WTC11 (cell line): Measurements from ENCODE around the gene PDCD1LG2. TPM values are rescaled to one million over a fixed set of nuclear protein-coding genes. Genes with fewer than 3 reads are reported as not detected.

Experiments used
- ATAC-seq: fragments of 200-7000 bp; cut with Tn5 transposase; 2 replicates; pipeline ENCODE4 v1.10.0; 2021; ENCODE audit warnings: mild to moderate bottlenecking, moderate library complexity
- CTCF ChIA-PET: fragments of 300-600 bp; sonication (Branson Sonifier 250); formaldehyde crosslinking; loops from one replicate; lab custom pipeline; 2021; ENCODE audit warnings: antibody characterized with exemption; lab: Charles Lee
- POLR2A ChIA-PET: fragments of 350-600 bp; sonication (Branson Sonifier 250); formaldehyde crosslinking; loops from one replicate; lab custom pipeline; 2021; ENCODE audit warnings: antibody characterized with exemption; lab: Charles Lee
- DNase-seq: peaks from one replicate; pipeline ENCODE4 v3.0.0; 2021; ENCODE audit warnings: low spot score
- H3K27ac Mint-ChIP-seq: 2 replicates; pipeline ENCODE4 v1.8.0; 2021; ENCODE audit warnings: mixed read lengths
- H3K27me3 Mint-ChIP-seq: 2 replicates; pipeline ENCODE4 v1.8.0; 2021; ENCODE audit warnings: low read depth, mild to moderate bottlenecking, moderate library complexity, mixed read lengths
- H3K36me3 Mint-ChIP-seq: 2 replicates; pipeline ENCODE4 v1.8.0; 2021; ENCODE audit warnings: mixed read lengths
- H3K4me1 Mint-ChIP-seq: 2 replicates; pipeline ENCODE4 v1.8.0; 2022; ENCODE audit warnings: mixed read lengths
- H3K4me3 Mint-ChIP-seq: 2 replicates; pipeline ENCODE4 v1.8.0; 2021; ENCODE audit warnings: mild to moderate bottlenecking, moderate library complexity, mixed read lengths
- H3K9me3 Mint-ChIP-seq: 2 replicates; pipeline ENCODE4 v1.8.0; 2021; ENCODE audit warnings: mixed read lengths
- ATF1 ChIP-seq: sonication (generic); formaldehyde crosslinking; IDR thresholded peaks from 2 replicates; pipeline ENCODE4 v1.8.1; 2023; ENCODE audit warnings: mild to moderate bottlenecking, moderate library complexity, missing genetic modification reagents
- CREM ChIP-seq: sonication (generic); formaldehyde crosslinking; IDR thresholded peaks from 2 replicates; pipeline ENCODE4 v1.8.1; 2022; ENCODE audit warnings: mild to moderate bottlenecking, missing genetic modification reagents, moderate library complexity
- CTCF ChIP-seq: fragments of 200-600 bp; IDR thresholded peaks from 2 replicates; pipeline ENCODE4 v1.8.0; 2022; ENCODE audit warnings: antibody characterized with exemption
- E2F4 ChIP-seq: sonication (generic); formaldehyde crosslinking; IDR thresholded peaks from 2 replicates; pipeline ENCODE4 v1.8.1; 2022; ENCODE audit warnings: low read depth, mild to moderate bottlenecking, moderate library complexity, missing genetic modification reagents, borderline replicate concordance
- HMGA2 ChIP-seq: fragments of 250-450 bp; sonication (Bioruptor Pico); IDR thresholded peaks from 2 replicates; pipeline ENCODE4 v1.4.0; 2021; ENCODE audit warnings: mild to moderate bottlenecking, moderate library complexity
- IRF1 ChIP-seq: sonication (generic); formaldehyde crosslinking; IDR thresholded peaks from 2 replicates; pipeline ENCODE4 v1.8.0; 2023; ENCODE audit warnings: missing genetic modification reagents
- JAZF1 ChIP-seq: fragments of 250-450 bp; sonication (Bioruptor Pico); IDR thresholded peaks from 2 replicates; pipeline ENCODE4 v1.9.0; 2021; ENCODE audit warnings: moderate library complexity, mild to moderate bottlenecking, inconsistent platforms
- JUN ChIP-seq: sonication (generic); formaldehyde crosslinking; IDR thresholded peaks from 2 replicates; pipeline ENCODE4 v1.8.0; 2023; ENCODE audit warnings: mild to moderate bottlenecking, missing genetic modification reagents
- KAT7 ChIP-seq: sonication (generic); formaldehyde crosslinking; IDR thresholded peaks from 2 replicates; pipeline ENCODE4 v1.8.1; 2023; ENCODE audit warnings: missing genetic modification reagents, mild to moderate bottlenecking, borderline replicate concordance
- NFYB ChIP-seq: sonication (generic); formaldehyde crosslinking; conservative IDR thresholded peaks from 2 replicates; pipeline ENCODE4 v1.8.0; 2022; ENCODE audit warnings: low read depth, missing genetic modification reagents
- OVOL2 ChIP-seq: fragments of 250-450 bp; sonication (Bioruptor Pico); IDR thresholded peaks from 2 replicates; pipeline ENCODE4 v1.9.0; 2021; ENCODE audit warnings: mild to moderate bottlenecking, borderline replicate concordance
- PREB ChIP-seq: sonication (generic); formaldehyde crosslinking; IDR thresholded peaks from 2 replicates; pipeline ENCODE4 v1.8.1; 2022; ENCODE audit warnings: mild to moderate bottlenecking, missing genetic modification reagents, moderate library complexity, borderline replicate concordance
- SOX15 ChIP-seq: fragments of 250-450 bp; sonication (Bioruptor Pico); IDR thresholded peaks from 2 replicates; pipeline ENCODE4 v1.9.0; 2021; ENCODE audit warnings: mild to moderate bottlenecking
- TCF7 ChIP-seq: sonication (generic); formaldehyde crosslinking; IDR thresholded peaks from 2 replicates; pipeline ENCODE4 v1.8.0; 2022; ENCODE audit warnings: mild to moderate bottlenecking, low read depth, missing genetic modification reagents, moderate library complexity
- TEAD1 ChIP-seq: sonication (generic); formaldehyde crosslinking; IDR thresholded peaks from 2 replicates; pipeline ENCODE4 v1.8.0; 2022; ENCODE audit warnings: mild to moderate bottlenecking, missing genetic modification reagents
- TEAD4 ChIP-seq: sonication (generic); formaldehyde crosslinking; IDR thresholded peaks from 2 replicates; pipeline ENCODE4 v1.8.0; 2022; ENCODE audit warnings: mild to moderate bottlenecking, missing genetic modification reagents
- TP53 ChIP-seq: sonication (generic); formaldehyde crosslinking; IDR thresholded peaks from 2 replicates; pipeline ENCODE4 v1.8.1; 2023; ENCODE audit warnings: mild to moderate bottlenecking, missing genetic modification reagents
- ZNF138 ChIP-seq: sonication (generic); formaldehyde crosslinking; conservative IDR thresholded peaks from 2 replicates; pipeline ENCODE4 v1.8.1; 2022; ENCODE audit warnings: mild to moderate bottlenecking, moderate library complexity, missing genetic modification reagents
- ZNF263 ChIP-seq: sonication (generic); formaldehyde crosslinking; IDR thresholded peaks from 2 replicates; pipeline ENCODE4 v1.8.1; 2022; ENCODE audit warnings: low read depth, mild to moderate bottlenecking, moderate library complexity, missing genetic modification reagents
- total RNA-seq: library from RNA; stranded (reverse); gene quantifications from 3 replicates; pipeline ENCODE4 v1.2.3, GENCODE V29; 2021
- TF ChIP-seq, protein P1 (sequence below): fragments of 250-450 bp; sonication (Bioruptor Pico); IDR thresholded peaks from 2 replicates; pipeline ENCODE4 v1.9.0; 2021; ENCODE audit warnings: mild to moderate bottlenecking
- TF ChIP-seq, protein P2 (sequence below): sonication (generic); formaldehyde crosslinking; IDR thresholded peaks from 2 replicates; pipeline ENCODE4 v1.8.1; 2023; ENCODE audit warnings: mild to moderate bottlenecking, missing genetic modification reagents

Gene PDCD1LG2
- total RNA-seq, 1 experiment from 2014 or later = not detected

- no peaks in the 10 kb centered on the region; the same call in 1 of the 2 replicates for H3K27me3 Mint-ChIP-seq
- POLR2A ChIA-PET = no interaction called here
- H3K36me3 Mint-ChIP-seq = no peaks in the 10 kb centered on the region
- TF ChIP-seq TP53 (CRISPR knock-in tag) = no peak
- TF ChIP-seq HMGA2 (CRISPR knock-in tag) = no peak
- TF ChIP-seq CTCF = no peak
- no peak for TF ChIP-seq ZNF138
- no peak for TF ChIP-seq ATF1
- no peak for TF ChIP-seq TEAD1 (CRISPR knock-in tag)
- TF ChIP-seq NFYB (CRISPR knock-in tag) = no peak
- TF ChIP-seq TEAD4 (CRISPR knock-in tag) = no peak
- no peak for TF ChIP-seq CREM (CRISPR knock-in tag)
- TF ChIP-seq E2F4 = no peak
- no peak for TF ChIP-seq SOX15 (CRISPR knock-in tag)
- TF ChIP-seq, protein P1, sequence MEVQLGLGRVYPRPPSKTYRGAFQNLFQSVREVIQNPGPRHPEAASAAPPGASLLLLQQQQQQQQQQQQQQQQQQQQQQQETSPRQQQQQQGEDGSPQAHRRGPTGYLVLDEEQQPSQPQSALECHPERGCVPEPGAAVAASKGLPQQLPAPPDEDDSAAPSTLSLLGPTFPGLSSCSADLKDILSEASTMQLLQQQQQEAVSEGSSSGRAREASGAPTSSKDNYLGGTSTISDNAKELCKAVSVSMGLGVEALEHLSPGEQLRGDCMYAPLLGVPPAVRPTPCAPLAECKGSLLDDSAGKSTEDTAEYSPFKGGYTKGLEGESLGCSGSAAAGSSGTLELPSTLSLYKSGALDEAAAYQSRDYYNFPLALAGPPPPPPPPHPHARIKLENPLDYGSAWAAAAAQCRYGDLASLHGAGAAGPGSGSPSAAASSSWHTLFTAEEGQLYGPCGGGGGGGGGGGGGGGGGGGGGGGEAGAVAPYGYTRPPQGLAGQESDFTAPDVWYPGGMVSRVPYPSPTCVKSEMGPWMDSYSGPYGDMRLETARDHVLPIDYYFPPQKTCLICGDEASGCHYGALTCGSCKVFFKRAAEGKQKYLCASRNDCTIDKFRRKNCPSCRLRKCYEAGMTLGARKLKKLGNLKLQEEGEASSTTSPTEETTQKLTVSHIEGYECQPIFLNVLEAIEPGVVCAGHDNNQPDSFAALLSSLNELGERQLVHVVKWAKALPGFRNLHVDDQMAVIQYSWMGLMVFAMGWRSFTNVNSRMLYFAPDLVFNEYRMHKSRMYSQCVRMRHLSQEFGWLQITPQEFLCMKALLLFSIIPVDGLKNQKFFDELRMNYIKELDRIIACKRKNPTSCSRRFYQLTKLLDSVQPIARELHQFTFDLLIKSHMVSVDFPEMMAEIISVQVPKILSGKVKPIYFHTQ = no peak
- TF ChIP-seq KAT7 (CRISPR knock-in tag) = no peak
- no peak for TF ChIP-seq PREB
- TF ChIP-seq, protein P2, sequence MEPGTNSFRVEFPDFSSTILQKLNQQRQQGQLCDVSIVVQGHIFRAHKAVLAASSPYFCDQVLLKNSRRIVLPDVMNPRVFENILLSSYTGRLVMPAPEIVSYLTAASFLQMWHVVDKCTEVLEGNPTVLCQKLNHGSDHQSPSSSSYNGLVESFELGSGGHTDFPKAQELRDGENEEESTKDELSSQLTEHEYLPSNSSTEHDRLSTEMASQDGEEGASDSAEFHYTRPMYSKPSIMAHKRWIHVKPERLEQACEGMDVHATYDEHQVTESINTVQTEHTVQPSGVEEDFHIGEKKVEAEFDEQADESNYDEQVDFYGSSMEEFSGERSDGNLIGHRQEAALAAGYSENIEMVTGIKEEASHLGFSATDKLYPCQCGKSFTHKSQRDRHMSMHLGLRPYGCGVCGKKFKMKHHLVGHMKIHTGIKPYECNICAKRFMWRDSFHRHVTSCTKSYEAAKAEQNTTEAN (CRISPR knock-in tag) = no peak
- H3K4me1 Mint-ChIP-seq = peaks cover 29% of the 10 kb centered on the region
- DNase-seq (no peak), ATAC-seq (no peak; the same call in 1 of the 2 replicates)
- CTCF ChIA-PET = no interaction called here
- no peaks in the 10 kb centered on the region for H3K9me3 Mint-ChIP-seq
- H3K27ac Mint-ChIP-seq = no peak overlapping the region; the same call in 1 of the 2 replicates
- no peak overlapping the region for H3K4me3 Mint-ChIP-seq
These were observed 8.6 kb downstream of the PDCD1LG2 start for GRCh38 chr9:5518937-5519319.

DNA sequence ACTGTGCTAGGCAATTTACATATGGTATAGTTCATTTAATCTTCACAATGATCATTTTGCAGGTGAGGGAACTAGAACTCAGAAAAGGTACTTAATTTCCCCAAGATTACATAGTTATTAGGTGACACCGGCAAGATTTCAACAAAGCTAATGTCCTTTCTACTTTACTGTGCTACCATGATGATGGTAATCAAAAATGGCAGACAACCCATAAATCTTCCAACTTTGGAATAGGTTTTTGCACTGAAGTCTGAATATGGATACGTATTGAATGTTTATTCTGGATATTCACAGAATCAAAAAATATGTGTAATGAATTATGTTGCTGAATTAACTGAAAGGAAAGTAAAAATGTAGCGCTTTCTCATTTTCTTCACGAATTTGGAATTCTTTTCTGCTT, 13.8 kb downstream of the PDCD1LG2 start:
- no peak for TF ChIP-seq IRF1 (CRISPR knock-in tag)
- TF ChIP-seq TEAD4 (CRISPR knock-in tag) = no peak
- no peak for TF ChIP-seq JUN (CRISPR knock-in tag)
- no peak for TF ChIP-seq OVOL2 (CRISPR knock-in tag)
- no peak for TF ChIP-seq ZNF263 (CRISPR knock-in tag)
- TF ChIP-seq TCF7 = no peak
- no peak for TF ChIP-seq JAZF1 (CRISPR knock-in tag)
- no peak for TF ChIP-seq PREB

More for the DNA sequence above, 13.8 kb downstream of the PDCD1LG2 start:
- ATAC-seq = no peak
- Mint-ChIP-seq H3K27me3 (no peaks in the 10 kb centered on the region), H3K27ac (no peak overlapping the region), H3K9me3 (no peaks in the 10 kb centered on the region), H3K4me1 (peaks cover 12% of the 10 kb centered on the region), H3K36me3 (no peaks in the 10 kb centered on the region), H3K4me3 (no peak overlapping the region)
- POLR2A ChIA-PET = no interaction called here
- no peak for DNase-seq
- CTCF ChIA-PET = interaction anchor here (1.3 kb wide), 1 partner anchor 76 kb away, joined by 5 read pairs; no protein-coding TSS in a partner anchor
